ENCODE data around the gene GUCY1A2.

The GUCY1A2 gene

DNA sequence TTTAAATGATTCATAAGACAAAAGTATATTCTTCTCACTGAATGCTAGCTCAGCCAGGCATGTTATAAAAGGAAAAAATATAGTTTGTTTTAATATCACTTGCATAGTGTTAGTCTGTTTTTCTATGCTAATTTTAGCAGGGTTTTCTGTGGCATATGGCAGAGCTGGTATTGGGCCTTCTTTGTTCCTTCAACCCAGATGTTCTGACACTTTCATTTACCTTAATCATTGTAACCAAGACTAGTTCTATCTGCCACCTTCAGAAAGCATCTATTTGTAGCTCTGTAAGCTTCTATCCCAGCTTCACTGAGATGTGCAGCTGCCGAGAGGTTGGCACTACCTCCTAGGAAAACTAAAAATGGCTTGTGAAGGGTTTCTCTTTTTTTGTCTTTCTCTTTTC is 338.7 kb downstream of the GUCY1A2 start:
- Histone ChIP-seq H3K36me3 (ENCODE audit: insufficient read depth) (no peaks in the 10 kb centered on the region), H4K20me1 (ENCODE audit: insufficient read depth) (no peaks in the 10 kb centered on the region), H3K27me3 (ENCODE audit: insufficient read depth, low read depth) (no peaks in the 10 kb centered on the region), H3K9ac (no peak overlapping the region), H2AFZ (ENCODE audit: low read depth) (no peak overlapping the region), H3K4me1 (ENCODE audit: low read depth, poor library complexity, severe bottlenecking) (peaks cover 8% of the 10 kb centered on the region), H3K79me2 (ENCODE audit: insufficient read depth, low read depth) (no peaks in the 10 kb centered on the region), H3K4me2 (no peak overlapping the region), H3K4me3 (IDR thresholded peaks at IDR 0.05; ENCODE audit: insufficient read depth, low read depth, low read length) (no peak overlapping the region), H3K27ac (no peak overlapping the region)
- TF ChIP-seq, protein P1, sequence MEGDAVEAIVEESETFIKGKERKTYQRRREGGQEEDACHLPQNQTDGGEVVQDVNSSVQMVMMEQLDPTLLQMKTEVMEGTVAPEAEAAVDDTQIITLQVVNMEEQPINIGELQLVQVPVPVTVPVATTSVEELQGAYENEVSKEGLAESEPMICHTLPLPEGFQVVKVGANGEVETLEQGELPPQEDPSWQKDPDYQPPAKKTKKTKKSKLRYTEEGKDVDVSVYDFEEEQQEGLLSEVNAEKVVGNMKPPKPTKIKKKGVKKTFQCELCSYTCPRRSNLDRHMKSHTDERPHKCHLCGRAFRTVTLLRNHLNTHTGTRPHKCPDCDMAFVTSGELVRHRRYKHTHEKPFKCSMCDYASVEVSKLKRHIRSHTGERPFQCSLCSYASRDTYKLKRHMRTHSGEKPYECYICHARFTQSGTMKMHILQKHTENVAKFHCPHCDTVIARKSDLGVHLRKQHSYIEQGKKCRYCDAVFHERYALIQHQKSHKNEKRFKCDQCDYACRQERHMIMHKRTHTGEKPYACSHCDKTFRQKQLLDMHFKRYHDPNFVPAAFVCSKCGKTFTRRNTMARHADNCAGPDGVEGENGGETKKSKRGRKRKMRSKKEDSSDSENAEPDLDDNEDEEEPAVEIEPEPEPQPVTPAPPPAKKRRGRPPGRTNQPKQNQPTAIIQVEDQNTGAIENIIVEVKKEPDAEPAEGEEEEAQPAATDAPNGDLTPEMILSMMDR (conservative IDR thresholded peaks at IDR 0.05; ENCODE audit: low read depth, low read length) = no peak

DNA sequence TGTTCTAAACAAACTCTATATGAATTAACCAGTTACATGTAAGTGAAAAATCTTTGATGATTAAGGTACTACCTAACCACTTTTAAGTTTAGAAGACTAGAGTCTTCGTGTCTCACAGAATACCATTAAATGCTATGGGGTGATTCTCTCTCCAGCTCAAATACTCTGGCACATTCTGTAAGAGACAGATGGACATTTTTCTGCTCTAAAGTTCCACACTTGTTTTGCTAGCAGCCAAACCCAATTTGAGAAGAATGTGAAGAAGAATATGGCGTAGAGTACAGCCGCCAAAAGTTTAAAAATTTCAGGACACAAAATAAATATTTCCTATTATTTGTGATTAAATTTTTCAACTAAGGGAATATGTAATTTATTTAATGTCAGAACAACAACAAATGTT is 339.1 kb downstream of the GUCY1A2 start:
- H3K4me2 ChIP-seq = no peak overlapping the region
- peaks cover 8% of the 10 kb centered on the region for H3K4me1 ChIP-seq (ENCODE audit: low read depth, poor library complexity, severe bottlenecking)
- TF ChIP-seq, protein P1 (conservative IDR thresholded peaks at IDR 0.05; ENCODE audit: low read depth, low read length) = no peak
- no peaks in the 10 kb centered on the region for H4K20me1 ChIP-seq (ENCODE audit: insufficient read depth)
- no peak overlapping the region for H3K4me3 ChIP-seq (IDR thresholded peaks at IDR 0.05; ENCODE audit: insufficient read depth, low read depth, low read length)
- no peak overlapping the region for H2AFZ ChIP-seq (ENCODE audit: low read depth)
- no peaks in the 10 kb centered on the region for H3K27me3 ChIP-seq (ENCODE audit: insufficient read depth, low read depth)
- no peaks in the 10 kb centered on the region for H3K36me3 ChIP-seq (ENCODE audit: insufficient read depth)
- no peak overlapping the region for H3K9ac ChIP-seq
- H3K79me2 ChIP-seq (ENCODE audit: insufficient read depth, low read depth) = no peaks in the 10 kb centered on the region
- H3K27ac ChIP-seq = no peak overlapping the region

DNA sequence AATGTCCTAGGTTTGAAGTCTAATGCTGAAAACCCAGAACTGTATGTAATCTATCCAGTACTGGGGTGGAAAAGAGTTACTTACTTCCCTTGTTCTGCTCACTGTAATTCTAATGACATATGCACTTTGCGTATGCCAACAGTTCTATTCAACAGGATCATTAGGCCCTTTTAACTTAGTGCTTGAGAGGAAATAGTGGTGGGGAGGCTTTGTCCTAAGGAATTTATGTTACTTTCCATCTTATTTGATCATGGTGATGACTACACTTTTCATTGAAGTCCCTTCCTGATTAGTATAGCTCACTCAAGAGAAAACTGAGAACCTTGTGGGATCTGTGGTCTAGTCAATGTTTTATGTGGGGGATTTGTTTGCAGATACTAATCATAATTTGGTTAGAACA is 348.2 kb downstream of the GUCY1A2 start:
- no peak overlapping the region for H3K27ac ChIP-seq
- no peaks in the 10 kb centered on the region for H3K79me2 ChIP-seq (ENCODE audit: insufficient read depth, low read depth)
- no peaks in the 10 kb centered on the region for H4K20me1 ChIP-seq (ENCODE audit: insufficient read depth)
- TF ChIP-seq, protein P1 (conservative IDR thresholded peaks at IDR 0.05; ENCODE audit: low read depth, low read length) = no peak
- no peak overlapping the region for H3K4me3 ChIP-seq (IDR thresholded peaks at IDR 0.05; ENCODE audit: insufficient read depth, low read depth, low read length)
- H3K4me1 ChIP-seq (ENCODE audit: low read depth, poor library complexity, severe bottlenecking) = no peaks in the 10 kb centered on the region
- H3K36me3 ChIP-seq (ENCODE audit: insufficient read depth) = no peaks in the 10 kb centered on the region
- H3K9ac ChIP-seq = no peak overlapping the region
- H3K4me2 ChIP-seq = no peak overlapping the region
- H2AFZ ChIP-seq (ENCODE audit: low read depth) = no peak overlapping the region
- H3K27me3 ChIP-seq (ENCODE audit: insufficient read depth, low read depth) = no peaks in the 10 kb centered on the region

DNA sequence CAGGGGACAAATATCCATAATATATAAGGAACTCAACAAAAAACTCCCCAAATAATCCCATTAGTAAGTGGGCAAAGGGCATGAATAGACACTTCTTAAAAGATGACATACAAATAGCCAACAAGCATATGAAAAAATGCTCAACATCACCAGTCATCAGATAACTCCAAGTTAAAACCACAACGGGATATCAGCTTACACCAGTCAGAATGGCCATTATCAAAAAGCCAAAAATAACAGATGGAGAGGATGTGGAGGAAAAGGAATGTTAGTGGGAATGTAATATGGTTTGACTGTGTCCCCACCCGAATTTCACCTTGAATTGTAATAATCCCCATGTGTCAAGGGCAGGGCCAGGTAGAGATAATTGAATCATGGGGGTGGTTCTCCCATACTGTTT is 350.1 kb downstream of the GUCY1A2 start:
- no peaks in the 10 kb centered on the region for H3K36me3 ChIP-seq (ENCODE audit: insufficient read depth)
- H3K27me3 ChIP-seq (ENCODE audit: insufficient read depth, low read depth) = no peaks in the 10 kb centered on the region
- no peak overlapping the region for H3K27ac ChIP-seq
- no peak overlapping the region for H3K4me2 ChIP-seq
- H2AFZ ChIP-seq (ENCODE audit: low read depth) = no peak overlapping the region
- no peak overlapping the region for H3K4me3 ChIP-seq (IDR thresholded peaks at IDR 0.05; ENCODE audit: insufficient read depth, low read depth, low read length)
- TF ChIP-seq, protein P1 (conservative IDR thresholded peaks at IDR 0.05; ENCODE audit: low read depth, low read length) = no peak
- H3K4me1 ChIP-seq (ENCODE audit: low read depth, poor library complexity, severe bottlenecking) = no peaks in the 10 kb centered on the region
- H4K20me1 ChIP-seq (ENCODE audit: insufficient read depth) = no peaks in the 10 kb centered on the region
- no peak overlapping the region for H3K9ac ChIP-seq
- H3K79me2 ChIP-seq (ENCODE audit: insufficient read depth, low read depth) = no peaks in the 10 kb centered on the region
